ENCODE measurements around the gene TEAD1.

The TEAD1 gene

DNA sequence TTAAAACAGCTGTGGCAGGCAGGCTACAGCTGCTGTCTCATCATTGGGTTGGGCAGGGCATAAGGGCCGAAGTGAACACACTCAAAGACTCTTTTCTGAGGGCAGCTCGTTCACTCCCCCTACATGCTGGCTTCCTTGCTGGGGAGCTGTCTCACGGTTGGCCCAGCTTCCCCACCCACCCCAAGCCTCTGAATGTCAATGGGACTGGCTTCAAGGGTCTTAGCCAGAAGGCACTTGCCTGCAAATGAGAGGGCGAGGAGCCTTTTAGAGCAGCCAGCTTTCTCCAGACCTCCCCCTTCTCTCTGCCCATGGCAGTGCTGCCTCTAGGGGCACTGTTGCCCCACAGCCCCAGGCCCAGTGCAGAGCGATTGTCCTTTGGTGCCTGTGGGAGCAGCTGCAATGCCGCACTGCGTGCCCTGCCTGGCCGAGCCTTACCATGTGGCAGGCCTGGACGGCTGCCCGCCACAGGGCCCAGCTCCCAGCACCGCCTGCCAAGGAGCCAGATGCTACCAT lies 240.2 kb downstream of the TEAD1 start:
- DNase-seq, result no peak

DNA sequence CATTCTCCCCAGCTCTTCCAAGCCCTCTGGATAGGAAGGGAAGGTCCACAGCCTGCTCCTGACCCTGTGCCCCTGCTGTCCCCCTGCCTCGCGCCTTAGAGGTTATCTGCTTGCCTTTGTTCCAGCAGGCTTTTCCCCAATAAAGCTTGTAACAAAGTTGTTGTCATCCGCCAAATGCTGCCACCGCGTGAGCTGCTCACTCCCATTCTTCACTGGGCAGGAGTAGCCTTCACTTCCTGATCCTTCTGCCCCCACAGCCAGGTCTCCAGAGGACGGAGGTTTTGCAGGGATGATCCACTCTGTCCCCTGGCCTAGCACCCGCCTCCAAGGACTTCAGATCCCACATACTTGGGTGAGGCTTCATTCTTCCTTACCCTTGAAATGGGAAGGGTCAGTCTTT lies 240.9 kb downstream of the TEAD1 start:
- no peak for DNase-seq

- DNase-seq, result no peak
These were observed 243.6 kb downstream of the TEAD1 start for GRCh38 chr11:12917822-12918221.

- no peak for DNase-seq
These were observed 244.4 kb downstream of the TEAD1 start for GRCh38 chr11:12918667-12919066.

DNA sequence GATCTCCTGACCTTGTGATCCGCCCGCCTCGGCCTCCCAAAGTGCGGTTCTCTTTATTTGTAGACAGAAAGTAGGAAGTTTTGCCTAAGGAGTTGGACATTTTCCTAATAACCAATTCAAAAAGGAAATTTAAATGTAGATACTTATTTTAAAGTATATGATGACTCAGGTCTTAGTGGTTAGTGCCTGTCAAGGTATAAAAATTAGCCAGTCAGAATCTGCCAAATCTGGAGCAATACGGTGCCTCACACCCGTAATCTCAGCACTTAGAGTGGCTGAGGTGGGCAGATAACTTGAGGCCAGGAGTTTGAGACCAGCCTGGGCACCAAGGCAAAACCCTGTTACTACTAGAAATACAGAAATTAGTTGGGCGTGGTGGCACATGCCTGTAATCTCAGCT lies 248.2 kb downstream of the TEAD1 start:
- no peak for DNase-seq

- no peak for DNase-seq
These were observed 248.8 kb downstream of the TEAD1 start for GRCh38 chr11:12922980-12923507.

GRCh38 chr11:12924650-12925049 lies 250.4 kb downstream of the TEAD1 start:
- no peak for DNase-seq

- no peak for DNase-seq
These were observed 251.3 kb downstream of the TEAD1 start for GRCh38 chr11:12925520-12925919.

GRCh38 chr11:12927221-12927620 lies 253.0 kb downstream of the TEAD1 start:
- DNase-seq, result no peak

DNA sequence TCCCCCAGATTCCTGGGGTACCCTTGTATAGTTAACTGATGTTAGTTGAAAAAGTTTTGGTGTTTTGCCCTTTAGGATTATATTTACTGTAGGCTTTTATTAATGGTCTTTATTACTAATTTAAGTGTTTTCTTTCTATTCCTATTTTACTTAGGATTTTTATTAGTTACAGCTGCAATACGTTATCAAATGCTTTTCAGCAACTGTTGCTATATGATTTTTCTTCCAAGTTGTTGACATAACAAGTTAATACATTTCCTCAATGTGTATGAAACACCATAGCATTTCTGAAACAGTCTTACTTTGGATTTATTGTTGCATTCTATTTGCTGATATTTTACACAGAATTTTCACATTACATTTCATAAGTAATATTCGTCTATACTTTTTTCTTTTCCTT lies 253.7 kb downstream of the TEAD1 start:
- no peak for DNase-seq

GRCh38 chr11:12930850-12931249 lies 256.6 kb downstream of the TEAD1 start:
- no peak for DNase-seq

DNA sequence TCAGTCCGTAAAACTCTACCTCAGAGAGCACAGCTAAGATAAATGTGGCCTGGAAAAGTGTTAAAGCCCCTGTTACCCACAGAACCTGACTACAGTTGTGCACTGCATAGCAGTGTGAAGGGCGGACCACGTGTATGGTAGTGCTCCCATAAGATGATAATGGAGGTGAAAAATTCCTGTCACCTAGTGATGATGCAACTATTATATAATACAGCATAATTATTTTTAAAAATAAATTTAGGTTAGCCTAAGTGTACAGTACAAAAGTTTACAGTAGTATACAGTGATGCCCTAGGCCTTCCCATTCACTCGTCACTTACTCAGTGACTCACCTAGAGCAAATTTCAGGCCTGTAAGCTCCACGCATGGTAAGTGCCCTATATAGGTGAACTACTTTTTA lies 258.3 kb downstream of the TEAD1 start:
- DNase-seq, result no peak

GRCh38 chr11:12936200-12936599 lies 262.0 kb downstream of the TEAD1 start:
- DNase-seq, result no peak

DNA sequence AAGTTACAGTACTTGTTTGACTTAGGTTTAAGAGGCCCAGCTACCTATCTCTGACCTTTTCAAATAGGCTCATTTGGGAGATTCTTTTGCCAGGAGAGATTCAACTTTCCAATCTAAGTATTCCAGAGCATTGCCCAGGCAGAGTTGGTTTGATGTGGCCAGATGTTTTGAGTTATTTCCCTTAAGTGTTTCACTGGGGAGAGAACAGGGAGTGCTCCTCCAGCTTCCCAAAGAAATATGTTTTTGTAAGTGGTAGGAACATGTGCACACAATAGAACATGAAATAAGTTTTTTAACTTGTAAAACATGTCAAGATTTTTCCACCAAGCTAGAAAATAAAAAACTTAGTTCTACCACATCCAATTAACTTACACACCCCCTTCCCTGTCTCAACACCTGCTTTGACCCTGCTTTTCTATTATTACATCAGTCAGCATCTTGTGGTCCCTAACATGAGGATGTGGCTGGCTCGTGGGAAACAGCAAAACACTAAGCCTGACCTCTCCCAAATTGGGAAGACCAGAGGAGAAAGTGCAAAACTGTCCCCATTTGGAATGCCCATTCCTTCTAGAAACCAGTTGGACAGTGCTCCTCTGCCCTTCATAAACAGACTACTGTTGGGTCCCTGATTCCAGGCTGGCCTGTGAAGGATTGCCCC lies 264.5 kb downstream of the TEAD1 start:
- DNase-seq, result no peak

DNA sequence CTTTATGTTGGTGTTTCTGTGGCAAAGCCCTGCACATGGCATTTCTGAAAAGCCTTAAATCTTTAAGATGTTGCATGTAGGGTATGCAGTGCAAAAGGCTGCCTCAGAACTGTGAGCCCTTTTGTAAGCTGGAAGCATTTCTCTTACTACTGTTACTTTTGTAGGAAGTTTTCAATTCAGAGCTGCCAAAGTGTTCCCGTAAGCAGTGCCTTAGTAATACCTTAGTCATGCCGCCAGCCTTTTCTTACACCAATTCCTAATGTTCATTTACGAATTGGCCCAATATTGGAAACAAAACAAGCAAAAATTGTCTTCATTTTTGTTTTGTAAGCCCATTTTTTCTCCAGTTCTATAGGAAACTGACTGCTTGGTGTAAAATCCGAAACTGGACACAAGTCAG lies 267.4 kb downstream of the TEAD1 start:
- no peak for DNase-seq

DNA sequence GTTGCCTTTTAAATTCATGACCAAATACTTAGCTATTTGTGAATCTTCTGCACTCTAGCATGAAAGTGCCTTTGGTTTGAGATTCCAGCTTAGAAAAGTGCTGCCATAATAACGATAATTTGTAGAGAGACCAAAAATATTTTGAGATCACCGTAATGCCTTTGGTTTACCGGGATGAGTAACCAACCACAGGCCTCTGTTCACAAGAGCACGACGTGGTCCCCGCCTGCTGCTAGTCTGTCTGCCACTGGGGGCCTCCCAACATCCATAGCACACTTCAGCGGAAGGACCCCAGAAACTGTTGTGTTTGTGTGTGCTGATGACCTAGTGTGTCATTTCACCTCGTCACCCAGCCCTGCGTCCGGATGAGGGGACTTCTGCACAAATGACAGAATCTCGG lies 267.9 kb downstream of the TEAD1 start:
- no peak for DNase-seq

DNA sequence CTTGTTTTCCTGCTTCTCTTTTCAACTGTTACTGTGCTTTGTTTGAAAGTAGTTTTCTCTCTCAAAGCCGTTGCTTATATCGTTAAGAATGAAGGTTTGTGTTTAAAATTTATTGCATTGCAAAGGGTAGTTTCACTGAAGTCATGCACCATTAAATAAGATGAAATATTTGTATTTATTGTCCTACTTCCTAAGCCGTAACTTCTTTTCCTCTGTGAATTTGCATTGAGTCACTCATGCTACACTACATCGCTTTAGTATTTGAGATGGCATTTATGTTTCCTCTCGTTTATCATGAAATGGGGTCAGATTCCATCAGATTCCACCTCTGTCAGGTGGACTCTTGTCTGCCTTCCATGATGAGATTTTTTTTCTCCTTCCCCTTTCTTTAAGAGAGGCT lies 269.1 kb downstream of the TEAD1 start:
- DNase-seq, result no peak

DNA sequence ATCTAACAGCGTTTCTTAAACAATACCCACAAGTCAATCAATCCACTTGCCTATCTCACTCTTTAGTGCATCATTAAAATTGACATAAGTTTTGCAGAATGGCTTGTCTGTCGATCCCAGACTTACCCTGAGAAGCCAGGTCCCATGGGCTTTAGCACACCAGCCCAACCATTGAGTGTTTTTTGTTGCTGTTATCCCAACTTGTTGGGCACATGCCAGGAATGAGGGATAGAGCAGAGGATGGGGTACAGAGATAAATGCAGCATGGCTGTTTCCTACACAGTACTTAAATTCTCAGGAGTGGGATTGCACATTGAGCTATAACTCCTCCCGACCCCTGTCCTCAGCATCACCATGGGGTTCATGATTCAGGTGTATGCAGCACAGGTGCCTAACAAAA lies 270.7 kb downstream of the TEAD1 start:
- DNase-seq, result no peak

DNA sequence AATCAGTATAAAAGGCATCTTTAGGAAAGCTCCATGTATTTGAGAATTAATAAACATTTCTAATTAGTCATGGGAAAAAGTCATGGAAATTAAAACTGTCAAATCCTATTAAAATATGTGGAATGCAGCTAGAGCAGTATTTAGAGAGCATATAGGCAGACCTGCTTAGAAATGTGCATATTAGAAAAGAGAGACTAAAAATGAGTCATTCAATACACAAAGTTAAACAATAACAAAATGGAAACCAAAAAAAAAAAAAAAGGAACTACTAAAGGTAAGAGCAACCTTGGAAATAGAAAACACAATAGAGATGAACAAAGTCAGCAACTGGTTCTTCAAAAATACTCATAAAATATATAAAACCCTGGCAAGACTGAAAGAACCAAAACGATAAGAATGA lies 275.2 kb downstream of the TEAD1 start:
- no peak for DNase-seq

DNA sequence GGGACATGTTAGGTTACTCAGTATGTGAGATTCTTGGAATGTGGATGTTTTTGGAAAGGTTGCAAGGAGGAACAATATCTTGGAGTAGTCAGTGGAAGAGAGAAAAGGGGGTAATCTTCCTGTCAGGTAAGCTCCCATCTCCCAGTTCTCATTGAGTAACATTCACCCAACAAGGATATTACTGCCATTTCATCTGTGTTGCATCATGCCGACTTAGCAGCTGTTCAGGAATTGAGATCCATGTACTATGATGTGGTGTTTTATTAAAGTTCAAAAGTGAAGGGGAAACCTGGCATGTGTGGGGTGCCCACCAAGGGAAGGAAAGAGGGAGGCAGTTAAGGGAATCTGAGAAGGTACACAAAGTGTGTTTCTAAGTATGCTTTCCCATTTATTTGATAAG lies 276.4 kb downstream of the TEAD1 start:
- DNase-seq, result no peak

DNA sequence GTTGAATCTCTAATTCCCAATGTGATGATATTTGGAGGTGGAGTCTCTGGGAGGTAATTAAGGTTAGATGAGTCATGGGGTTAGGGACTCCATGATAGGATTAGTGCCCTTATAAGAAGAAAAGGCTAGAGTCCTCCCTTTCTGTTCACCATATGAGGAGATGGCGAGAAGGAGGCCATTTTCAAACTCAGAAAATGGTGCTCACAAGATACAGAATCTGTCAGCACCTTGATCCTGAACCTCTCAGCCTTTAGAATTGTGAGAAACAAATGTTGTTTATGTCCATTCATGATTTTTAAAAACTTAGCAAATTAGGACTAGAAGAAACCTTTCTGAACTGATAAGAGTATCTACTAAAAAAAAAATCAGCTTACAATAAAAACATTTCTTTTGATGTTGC lies 277.2 kb downstream of the TEAD1 start:
- DNase-seq, result no peak

- no peak for DNase-seq
These were observed 277.9 kb downstream of the TEAD1 start for GRCh38 chr11:12952094-12952493.

GRCh38 chr11:12958986-12959385 lies 284.8 kb downstream of the TEAD1 start:
- DNase-seq, result no peak

- DNase-seq, result no peak
These were observed 287.4 kb downstream of the TEAD1 start for GRCh38 chr11:12961615-12962014.

DNA sequence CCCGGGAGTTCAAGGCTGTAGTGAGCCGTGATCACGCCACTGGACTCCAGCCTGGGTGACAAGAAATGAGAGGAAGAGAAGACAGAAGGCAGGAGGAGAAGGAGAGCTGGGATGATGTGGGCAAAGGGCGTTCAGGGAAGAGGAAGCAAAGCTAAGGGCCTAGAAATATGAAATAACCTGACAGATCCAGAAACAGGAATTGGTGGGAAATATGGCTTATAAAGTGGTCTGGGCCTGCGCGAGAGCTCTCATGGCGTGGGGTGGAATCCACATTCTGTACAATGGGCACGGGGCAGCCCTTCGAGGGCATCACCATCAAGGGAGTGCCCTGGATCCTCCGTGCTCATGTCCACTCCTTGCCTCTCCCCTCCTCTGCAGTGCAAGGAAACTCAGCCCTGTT lies 288.1 kb downstream of the TEAD1 start:
- no peak for DNase-seq

All from KG1 (cell line).